AG08395 (cell line): Measurements from ENCODE around the gene UNC13C.

Experiments used
- DNase-seq: peaks from one replicate; pipeline ENCODE4 v3.0.0; 2012; ENCODE audit warnings: mixed read lengths, low spot score

UNC13C gene

DNA sequence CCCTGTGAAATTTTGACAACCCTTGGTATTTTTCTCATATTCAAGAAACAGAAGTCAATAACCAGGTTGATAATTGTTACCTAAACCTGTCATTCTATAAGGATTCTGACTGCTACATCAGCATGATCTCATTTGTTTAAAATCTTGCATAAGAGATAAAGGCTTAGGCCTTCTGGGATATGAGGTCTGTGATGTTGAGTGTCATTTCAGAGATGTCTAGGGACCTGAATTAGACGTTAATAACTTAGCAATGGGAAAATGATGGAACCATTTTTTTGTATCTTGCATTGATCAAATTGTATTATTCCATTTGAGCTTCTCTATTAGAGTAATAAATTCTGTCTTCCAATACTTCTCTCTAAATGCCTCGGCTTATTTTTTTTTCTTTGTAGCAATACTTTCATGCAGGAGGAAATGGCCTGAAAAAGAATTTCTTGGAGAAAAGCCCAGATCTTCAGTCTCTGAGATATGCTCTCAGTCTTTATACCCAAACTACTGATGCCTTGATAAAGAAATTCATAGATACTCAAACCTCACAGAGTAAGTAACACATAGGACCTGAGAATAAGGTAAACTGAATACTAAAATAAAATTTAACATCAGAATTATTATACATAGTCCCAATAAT is 589.3 kb downstream of the UNC13C start:
- DNase-seq, result no peak

DNA sequence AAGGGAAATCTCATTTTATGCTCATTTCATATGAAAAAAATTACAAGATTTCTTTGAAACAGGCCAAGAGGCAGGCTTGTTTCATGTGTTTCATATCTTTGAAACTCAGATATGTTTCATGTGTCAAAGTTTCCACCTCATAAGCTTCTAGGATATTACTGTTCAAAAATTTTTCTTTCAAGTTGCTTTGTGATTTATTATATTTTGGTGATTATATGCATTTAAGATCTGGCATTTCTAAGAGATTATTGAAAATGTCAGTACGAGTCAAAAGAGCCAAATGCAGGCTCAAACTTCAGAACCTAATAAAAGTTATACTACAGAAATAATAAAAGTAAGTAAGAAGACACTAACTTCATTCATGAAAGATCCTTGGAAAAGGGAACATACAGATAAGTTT is 590.1 kb downstream of the UNC13C start:
- DNase-seq, result no peak

GRCh38 chr15:54571576-54571975 is 593.3 kb downstream of the UNC13C start:
- DNase-seq, result no peak

GRCh38 chr15:54575586-54575985 is 597.3 kb downstream of the UNC13C start:
- no peak for DNase-seq

DNA sequence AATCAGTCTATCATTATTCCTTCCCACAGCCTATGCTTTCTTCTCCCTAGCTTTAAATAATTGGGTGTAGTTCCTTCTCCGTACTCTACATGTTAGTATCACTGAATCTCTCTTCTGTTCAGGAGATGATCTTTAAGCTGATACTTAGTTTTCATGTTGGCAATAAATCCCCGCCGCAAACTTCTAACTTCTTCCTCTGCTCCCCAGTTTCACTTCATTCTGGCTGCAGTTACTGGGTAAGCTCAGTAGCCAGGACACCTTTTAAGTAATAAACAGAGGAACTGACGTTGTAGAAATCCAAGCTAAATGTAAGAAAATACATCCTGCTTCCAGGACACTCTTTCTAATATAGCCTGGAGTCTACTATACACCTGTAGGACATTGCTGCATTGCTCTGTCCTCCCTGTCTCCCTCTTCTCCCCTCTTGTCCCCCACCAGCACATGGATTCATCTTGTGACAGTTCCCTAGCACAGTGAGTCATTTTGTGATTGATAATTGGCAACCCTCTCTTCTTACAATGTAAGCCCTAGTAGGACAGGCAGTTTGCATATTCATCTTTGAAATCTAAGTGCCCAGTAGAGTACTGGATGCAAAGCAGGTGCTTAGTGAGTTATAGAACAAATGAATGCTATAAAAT is 598.2 kb downstream of the UNC13C start:
- DNase-seq, result no peak

DNA sequence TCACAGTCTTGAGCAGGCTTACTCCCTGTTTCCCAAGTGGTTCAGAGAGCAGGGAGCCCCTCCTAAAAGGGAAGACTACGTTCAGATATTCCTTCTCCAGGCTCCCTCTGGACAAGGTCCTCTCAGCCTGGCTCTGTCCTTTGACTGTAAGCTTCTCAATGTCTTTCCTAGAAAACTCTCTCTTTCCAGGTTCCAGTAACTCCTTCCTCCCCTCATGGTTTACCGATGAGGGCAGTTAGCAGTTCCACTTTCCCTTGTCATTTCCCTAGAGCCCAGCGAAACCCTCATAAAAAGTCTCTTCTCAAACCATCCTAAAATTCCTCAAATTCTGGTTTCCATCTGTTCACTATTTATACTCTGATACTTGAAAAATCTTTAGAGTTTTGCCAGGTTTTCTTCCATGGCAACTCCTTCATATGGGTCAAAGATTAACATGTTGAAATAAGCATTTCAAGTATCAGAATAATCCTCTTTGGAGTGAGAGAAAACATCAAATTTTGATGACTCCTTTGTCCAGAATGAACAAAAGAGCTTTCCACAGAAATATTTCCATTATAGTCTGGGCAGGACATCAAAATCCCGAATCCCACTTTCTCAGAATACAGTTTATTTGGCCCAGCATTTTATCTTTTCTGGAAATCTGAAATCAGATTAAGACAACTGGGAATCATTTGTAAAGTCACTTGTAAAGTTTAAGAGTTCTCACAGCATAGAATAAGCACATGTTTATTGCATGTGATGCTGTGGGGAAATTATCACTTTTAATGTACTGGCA is 599.4 kb downstream of the UNC13C start:
- DNase-seq, result no peak

DNA sequence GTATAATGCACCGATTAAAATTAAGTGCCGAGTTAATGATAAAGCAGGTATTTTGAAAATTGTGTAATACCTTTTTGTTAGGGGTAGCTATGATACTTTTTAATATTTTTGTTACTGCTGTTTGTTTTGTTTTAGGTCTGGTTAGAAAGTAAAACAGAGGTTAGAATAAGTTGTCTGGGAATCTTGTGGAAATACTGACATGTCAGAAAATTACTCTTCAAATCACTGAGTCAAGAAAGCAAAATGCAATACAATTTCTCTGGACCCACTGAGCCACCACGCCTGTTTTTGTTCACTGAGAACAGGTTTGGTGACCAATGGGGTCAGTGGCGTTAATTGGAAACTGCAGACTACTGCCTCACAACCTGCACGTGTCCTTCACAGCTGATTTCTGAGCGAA is 601.6 kb downstream of the UNC13C start:
- no peak for DNase-seq

DNA sequence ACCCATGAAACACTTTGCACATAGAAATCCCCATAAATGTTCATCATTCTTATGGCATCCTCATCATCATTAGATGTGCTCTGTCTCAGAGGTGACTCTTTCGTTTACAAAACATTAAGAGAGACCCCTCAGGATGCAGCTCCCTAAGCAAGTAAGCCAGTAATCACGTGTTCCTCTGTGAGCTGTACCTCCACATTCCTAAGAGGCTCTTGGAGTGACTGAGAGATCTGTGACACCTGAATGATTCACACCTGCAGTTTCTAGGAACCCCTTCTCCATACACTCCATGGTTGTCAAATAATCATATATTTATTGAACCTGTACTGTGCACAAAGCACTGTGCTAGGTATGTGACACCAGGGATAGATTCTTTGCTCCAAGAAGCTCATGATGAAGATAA is 602.4 kb downstream of the UNC13C start:
- no peak for DNase-seq

- no peak for DNase-seq
These were observed 604.8 kb downstream of the UNC13C start for GRCh38 chr15:54582863-54583643.

DNA sequence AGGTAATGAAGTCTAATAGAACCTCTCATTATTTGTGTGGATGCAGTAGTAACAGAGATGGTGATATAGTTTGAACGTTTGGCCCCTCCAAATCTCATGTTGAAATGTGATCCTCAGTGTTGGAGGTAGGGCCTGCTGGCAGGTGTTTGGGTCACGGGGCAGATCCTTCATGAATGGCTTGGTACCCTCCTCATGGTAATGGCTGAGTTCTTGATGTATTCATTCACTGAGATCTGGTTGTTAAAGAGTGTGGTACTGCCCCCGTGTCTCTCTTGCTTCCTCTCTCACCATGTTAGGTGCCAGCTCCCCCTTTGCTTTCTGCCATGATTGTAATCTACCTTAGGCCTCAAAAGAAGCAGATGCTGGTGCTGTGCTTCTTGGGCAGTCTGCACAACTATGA is 606.8 kb downstream of the UNC13C start:
- DNase-seq, result no peak

DNA sequence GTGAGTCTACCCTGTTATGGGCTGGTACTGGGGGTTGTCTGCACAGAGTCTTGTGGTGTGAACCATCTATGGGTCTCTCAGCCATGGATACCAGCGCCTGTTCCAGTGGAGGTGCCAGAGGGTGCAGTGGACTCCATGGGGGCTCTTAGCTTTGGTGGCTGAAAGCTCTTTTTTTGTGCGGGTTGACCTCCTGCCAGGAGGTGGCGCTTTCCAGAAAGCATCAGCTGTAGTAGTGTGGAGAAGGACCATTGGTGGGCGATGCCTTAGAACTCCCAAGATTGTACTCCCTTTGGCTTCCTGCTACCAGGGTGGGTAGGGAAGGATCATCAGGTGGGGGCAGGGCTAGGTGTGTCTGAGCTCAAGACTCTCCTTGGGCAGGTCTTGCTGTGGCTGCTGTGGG is 615.9 kb downstream of the UNC13C start:
- no peak for DNase-seq

DNA sequence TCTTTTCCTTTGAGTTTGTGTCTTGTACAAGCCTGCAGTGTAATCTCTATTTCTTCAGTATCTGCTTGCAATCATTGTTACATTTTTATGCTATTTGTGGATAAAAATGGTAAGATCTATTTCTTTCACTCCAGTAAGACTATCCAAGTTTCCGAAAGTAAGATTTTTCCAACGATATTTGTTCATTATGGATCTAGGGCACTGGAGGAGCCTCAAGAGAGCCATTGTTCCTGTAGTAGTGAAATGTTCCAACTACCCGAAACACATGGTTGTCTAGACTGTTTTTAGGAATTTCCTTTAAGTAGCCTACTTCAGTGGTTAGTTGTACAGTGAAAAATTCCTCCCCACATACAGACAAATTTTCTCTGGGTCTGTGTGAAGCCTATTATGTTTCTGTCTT is 621.1 kb downstream of the UNC13C start:
- DNase-seq, result no peak

DNA sequence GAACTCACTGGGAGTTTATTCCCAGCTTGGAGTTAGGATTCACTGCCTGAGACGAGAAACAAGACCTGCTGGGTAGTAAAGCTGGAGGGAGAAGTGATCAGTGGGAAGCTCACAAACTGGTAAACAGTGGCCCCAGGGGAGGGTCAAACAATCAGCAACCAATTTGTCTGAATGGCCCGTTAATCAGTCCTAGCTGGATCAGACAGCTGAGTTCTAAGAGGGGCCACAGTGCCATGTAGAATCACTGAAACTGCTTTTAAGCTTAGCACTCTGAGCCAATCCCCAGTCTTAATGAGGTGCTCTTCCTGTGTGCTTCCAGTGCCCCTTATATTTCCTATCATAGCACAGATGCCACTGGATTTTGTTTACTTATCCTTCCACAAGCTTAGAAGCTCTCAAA is 626.8 kb downstream of the UNC13C start:
- no peak for DNase-seq

GRCh38 chr15:54605556-54605955 is 627.3 kb downstream of the UNC13C start:
- no peak for DNase-seq

DNA sequence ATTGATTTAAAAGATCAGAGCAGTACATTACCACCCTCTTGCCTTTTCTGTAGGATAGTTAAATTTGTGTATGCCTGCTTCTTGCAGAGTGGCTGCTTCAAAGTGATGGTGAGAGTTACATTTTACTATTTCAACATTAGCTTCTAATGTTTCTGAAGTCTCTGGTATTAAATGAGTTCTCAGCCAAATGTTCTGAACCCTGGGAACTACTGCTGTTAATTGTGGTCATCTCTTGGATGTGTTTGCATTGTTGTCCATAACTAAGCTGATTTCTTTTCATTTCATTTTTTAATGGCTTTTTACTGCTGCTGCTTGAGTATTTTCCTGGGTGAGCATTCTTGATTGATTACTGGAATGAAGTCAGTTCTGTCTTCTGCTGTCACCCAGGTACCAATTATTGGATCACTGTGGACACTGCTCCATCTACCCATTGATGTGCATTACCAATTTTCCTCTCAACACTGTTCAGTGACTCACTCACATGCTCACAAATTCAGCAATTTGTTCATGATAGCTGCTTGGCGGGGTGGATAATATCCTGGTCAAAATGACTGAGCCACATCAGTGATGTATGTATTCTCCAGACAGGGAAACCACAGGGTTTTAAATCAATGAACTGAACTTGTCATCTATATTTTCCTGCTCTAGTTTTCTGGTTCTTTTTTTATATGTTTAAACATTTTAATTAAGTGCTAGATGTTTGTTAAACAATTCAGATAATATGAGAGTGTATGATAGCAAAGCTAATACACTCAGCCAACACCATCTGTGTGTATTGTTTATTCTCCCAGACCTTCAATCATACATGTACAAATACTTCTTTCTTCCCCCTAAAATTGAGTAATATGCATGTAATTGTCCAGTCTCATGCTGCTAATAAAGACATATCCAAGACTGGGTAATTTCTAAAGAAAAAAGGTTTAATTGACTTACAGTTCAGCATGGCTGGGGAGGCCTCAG is 630.9 kb downstream of the UNC13C start:
- DNase-seq, result no peak

- DNase-seq, result no peak
These were observed 639.9 kb downstream of the UNC13C start for GRCh38 chr15:54618120-54618519.

DNA sequence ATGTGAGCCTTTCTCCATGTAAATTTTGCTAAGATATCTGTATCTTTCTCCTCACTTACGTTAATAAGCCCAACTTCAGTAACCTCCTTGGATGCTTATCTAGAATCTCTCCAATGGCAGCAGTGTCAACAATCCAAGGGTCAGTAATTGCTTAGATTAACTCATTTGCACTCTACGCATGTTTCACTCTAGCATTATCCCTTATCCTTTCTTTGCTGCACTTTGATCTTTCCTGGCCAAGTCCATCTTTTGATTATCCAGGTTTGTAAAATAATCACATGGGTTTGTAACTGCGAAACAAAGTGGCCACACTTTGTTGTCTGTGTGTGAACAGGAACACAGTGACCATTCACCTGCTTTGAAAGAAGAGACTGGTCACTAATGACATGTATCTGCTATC is 640.9 kb downstream of the UNC13C start:
- no peak for DNase-seq

DNA sequence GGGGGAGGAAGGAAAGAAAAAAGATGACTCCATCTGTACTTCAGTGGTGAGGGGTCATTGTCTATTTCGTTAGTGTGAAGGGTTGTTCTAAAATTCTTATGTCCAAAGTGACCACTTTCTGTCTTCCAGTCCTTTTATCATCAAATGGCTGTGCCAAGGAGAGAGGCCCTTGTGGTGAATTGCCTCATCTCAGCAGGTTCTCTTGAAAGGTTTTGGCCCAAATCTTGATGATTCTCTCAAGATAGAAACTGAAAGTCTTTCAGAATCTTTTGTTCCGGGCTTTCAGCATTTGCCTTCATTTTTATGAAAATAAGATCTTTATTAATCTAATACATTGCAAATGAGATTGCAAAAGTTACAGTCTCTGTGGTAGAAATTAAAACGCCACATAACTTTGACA is 642.7 kb downstream of the UNC13C start:
- DNase-seq, result no peak

- no peak for DNase-seq
These were observed 657.9 kb downstream of the UNC13C start for GRCh38 chr15:54636147-54636546.

DNA sequence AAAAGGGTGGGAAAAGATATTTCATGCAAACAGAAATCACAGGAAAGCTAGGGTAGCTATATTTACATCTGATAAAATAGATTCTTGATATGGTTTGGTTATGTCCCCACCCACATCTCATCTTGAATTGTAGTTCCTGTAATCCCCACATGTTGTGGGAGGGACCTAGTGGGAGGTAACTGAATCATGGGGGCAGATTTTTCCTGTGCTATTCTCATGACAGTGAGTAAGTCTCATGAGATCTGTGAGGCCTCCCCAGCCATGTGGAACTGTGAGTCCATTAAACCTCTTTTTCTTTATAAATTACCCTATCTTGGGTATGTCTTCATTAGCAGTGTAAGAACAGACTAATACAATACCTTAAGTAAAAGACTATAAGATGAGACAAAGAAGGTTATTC is 660.4 kb downstream of the UNC13C start:
- DNase-seq, result no peak

DNA sequence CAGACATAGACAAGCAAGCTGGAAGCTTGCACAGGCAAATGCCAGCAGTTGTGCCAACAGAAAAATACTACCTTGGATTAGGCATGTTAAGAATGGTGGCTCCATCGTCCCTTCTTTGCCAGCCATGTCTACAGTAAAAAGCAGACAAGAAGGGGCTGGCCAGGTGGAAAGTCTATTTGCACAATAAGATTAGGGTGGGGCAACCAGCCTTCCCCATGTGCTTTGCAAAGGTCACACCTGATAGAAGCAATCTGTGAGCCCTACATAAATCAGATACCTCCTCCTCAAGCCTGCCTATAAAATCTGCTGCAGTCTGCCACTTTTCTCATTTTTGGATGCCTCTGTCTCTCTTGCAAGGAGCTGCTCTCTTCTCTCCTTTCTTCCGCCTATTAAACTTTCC is 662.6 kb downstream of the UNC13C start:
- no peak for DNase-seq

DNA sequence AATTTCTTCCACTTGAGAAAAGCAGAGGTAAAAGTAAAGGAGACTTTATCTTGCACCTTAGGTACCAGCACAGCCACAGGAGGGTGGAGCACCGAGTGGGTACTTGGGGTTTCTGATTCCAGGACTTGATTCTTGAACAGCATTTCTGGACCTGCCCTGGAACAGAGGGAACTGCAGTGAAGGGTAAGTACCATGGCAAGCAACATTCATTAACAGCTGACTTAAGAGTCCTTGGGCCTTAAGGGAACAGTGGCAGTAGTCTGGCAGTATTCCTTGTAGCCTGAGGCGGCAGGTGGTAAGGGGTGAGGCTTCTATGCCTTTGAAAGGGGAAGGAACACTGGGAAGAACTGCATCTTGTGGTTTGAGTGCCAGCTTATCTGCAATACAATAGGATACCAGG is 666.6 kb downstream of the UNC13C start:
- DNase-seq, result no peak
